VCaP (cell line): ENCODE measurements around the gene FDXR.

Experiments used
- H3K27ac ChIP-seq: fragments of 450-650 bp; 2 replicates; pipeline ENCODE4 v1.5.1; 2017
- TF ChIP-seq, protein P1 (sequence below): fragments of 450-650 bp; conservative IDR thresholded peaks from 2 replicates; pipeline ENCODE4 v1.5.1; 2017; ENCODE audit warnings: mild to moderate bottlenecking, moderate library complexity

The FDXR gene

DNA sequence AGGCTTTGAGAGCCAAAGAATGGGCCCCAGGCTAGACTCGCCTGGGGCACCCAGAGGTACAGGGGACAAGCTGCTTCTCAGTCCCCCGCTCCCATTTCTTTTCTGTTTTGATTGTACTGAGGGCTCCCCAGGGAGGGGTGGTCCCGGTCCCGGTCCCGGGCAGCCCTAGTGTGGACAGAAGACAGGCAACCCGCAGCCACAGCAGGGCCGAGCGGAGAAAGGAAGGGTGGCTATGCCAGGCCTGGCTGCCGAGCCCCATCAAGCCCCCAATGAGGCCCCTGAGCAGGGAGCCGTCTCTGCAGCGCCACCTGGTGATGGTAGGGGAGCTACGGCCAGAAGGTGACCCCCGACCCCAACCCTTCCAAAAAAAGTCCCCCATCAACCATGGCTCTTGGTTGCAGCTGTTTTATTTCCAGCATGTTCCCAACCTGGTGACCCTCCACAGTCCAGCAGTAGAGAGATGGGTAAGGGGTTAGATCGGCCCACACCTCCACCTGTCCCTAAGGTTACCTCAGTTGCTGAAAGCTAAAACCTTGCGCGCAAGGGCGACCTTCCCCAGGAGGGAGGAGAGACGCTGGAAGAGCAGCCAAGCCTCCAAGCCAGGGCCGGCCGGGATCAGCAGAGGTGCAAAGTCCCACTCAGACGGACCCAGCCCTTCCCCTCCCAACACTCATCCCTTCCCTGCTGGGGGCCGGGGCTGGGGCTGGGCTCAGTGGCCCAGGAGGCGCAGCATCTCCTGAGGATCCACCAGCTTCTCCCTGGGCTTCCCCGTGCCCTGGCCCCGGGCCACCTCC lies 10.5 kb downstream of the FDXR start:
- no peak overlapping the region for H3K27ac ChIP-seq
- TF ChIP-seq, protein P1, sequence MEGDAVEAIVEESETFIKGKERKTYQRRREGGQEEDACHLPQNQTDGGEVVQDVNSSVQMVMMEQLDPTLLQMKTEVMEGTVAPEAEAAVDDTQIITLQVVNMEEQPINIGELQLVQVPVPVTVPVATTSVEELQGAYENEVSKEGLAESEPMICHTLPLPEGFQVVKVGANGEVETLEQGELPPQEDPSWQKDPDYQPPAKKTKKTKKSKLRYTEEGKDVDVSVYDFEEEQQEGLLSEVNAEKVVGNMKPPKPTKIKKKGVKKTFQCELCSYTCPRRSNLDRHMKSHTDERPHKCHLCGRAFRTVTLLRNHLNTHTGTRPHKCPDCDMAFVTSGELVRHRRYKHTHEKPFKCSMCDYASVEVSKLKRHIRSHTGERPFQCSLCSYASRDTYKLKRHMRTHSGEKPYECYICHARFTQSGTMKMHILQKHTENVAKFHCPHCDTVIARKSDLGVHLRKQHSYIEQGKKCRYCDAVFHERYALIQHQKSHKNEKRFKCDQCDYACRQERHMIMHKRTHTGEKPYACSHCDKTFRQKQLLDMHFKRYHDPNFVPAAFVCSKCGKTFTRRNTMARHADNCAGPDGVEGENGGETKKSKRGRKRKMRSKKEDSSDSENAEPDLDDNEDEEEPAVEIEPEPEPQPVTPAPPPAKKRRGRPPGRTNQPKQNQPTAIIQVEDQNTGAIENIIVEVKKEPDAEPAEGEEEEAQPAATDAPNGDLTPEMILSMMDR, result peak; percentile 76

DNA sequence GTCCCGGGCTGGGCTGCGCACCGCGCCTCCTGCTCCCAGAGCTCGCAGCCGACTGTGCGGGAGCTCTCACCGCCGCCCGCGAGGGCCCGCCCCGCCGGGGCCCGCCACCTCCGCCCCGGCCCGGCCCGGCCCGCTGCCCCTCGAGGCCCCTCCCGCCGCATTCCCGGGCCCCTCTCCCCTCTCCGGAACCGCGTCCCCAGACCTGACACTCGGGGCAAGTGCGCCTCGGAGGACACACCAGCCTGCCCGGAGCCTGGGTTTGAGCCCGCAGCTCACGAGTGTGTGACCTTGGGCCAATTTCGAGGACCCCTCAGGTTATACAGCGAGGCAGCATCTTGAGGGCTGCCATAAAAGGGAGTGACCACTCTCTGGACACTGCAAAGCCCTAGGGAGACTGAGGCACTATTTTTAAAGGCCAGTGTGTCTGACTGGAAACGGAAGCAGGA lies 11.1 kb downstream of the FDXR start:
- TF ChIP-seq, protein P1, result no peak
- no peak overlapping the region for H3K27ac ChIP-seq

DNA sequence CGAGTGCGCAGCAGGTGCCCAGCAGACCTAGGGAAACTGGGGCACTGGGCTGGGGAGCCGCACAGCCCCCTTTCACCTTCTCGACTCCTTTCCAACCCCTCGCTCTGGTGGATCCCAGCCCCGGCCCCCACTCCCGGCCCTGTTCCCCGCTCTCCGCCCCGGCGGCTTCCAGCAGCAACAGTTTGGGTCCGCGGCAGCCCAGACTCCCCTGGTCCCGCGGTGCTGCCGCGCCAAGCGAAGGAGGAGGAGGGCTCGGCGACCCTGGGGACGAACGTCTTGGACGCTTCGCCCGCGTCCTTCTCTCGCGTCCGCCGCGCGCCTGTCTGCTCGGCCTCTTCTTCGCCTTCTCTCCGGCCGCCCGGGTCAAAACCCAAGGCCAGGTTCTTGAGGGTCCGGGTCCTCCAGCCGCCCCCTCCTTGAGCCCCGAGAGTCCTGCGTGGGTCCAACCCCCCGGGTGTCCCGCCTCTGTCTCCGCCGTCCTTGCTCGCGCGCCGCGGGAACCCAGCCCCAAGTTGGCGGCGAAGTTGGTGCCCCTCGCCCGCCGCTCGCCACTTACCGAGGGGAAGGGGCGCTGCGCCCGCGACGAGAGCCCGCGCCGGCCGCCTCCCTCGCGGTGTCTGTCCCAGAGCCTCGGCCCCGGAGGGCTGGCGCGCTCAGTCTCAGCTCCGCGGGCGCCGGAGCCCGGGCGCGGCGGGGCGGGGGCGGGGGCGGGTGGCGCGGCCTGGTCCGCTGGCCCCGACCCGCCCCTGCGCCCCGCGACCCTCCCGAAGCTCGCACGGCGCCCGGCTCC lies 11.7 kb downstream of the FDXR start:
- TF ChIP-seq, protein P1, result no peak
- H3K27ac ChIP-seq, result no peak overlapping the region

GRCh38 chr17:74860229-74860871 lies 12.4 kb downstream of the FDXR start:
- H3K27ac ChIP-seq, result no peak overlapping the region
- TF ChIP-seq, protein P1, result no peak

DNA sequence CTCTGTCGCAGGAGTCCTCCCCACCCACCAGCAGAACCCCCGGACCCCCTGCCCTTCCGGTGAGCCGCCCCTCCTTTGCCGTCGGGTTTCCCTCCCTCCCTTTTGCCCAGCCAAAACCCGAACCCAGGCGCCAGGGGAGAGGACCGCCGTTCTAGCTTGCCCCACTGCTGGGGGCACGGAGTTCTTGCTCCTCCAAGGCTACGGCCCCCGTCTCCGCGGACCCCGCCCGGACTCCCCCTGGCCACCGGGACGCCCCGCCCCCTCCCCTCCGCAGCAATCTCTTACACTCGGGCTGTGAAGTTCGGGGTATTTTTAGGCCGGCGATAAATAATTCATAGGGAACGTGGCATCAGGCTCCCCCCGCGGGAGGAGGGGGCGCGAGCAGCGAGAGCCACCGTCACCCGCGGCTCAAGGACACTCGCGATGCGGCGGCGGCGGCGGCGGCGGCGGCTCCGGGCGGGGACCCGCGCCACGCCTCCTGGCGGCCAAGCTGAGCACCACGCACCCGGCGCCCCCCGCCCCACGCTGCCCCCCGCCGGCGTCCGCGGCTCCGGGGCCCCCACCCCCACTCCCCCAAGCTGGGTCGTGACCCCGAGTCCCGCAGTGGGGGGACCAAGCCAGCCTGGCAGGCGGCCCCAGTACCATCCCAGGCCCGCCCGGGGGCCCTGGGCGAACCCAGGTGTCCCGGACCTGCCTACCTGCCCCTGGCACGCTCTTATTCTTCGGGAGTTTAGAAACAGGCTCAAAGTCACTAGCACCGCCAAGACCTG lies 13.2 kb downstream of the FDXR start, which contains the start of gene GRIN2C:
Gene GRIN2C, minus strand, starts transcription at position 427 of the 770 bp plus-strand sequence. CDS start 4,793 bp downstream, outside the sequence.
- no peak within 1 kb of the TSS for H3K27ac ChIP-seq
- TF ChIP-seq, protein P1, result peak; percentile 82

DNA sequence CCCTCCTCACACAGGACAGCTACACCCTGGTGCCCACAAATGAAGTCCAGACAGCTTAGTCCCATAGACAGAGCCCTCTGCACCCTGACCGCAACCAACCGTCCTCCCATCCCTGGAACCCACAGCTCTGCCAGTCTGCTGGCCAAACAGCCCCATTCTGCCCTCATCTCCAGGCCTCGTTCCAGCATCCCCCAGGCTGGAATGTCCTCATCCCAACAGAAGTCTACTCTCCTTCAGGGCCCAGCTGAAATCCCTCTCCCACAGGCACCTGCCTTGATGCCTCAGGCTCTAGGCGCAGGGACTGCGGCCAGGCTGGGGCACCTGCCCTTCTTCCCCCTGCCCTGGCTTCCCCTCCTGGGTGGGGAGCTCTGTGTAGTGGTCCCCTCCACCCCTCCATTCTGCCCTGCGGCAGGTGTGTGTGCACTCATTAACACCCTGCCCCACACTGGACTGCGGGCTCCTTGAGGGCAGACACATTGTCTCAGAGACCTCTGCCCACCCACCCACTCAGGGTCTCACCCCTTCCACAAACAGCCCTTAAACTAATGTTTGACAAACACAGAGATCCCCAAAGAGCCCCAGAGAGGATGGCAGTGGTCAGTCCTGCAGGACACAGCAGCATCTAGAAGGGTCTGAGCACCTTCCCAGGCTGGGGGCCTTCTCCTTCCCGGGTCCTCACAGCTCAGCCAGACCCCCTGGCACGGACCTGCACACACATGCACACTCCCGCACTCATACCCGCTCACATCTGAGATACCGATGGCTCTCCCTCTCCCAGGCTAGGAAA lies 13.9 kb downstream of the FDXR start:
- TF ChIP-seq, protein P1, result no peak
- no peak overlapping the region for H3K27ac ChIP-seq
